ENCODE results near the gene RBBP7. TPM values are rescaled to one million over a fixed set of nuclear protein-coding genes. Genes with fewer than 3 reads are reported as not detected.

Gene RBBP7
- polyA plus RNA-seq, 3 donors: 32.2 to 56.8 (median 52.6) TPM

- Histone ChIP-seq H3K27ac (ENCODE audit: low read depth in 1 of 2, low read length in 2 of 2) (peak overlapping the region in 1 of 2 donors; percentile 67), H3K9me3 (replicated peaks in 1 of 2; ENCODE audit: control insufficient read depth in 1 of 2, insufficient read depth in 1 of 2, low read length in 2 of 2) (no peaks in the 10 kb centered on the region), H4K20me1 (ENCODE audit: insufficient read depth, low read length) (no peaks in the 10 kb centered on the region), H3K4me2 (replicated peaks; ENCODE audit: extremely low read depth, low read length, poor library complexity, severe bottlenecking) (peak overlapping the region; percentile 72), H3K9ac (ENCODE audit: insufficient read depth, low read length, poor library complexity, severe bottlenecking) (peak overlapping the region; percentile 37), H3K36me3 (replicated peaks in 1 of 2; ENCODE audit: control insufficient read depth in 1 of 2, insufficient read depth in 2 of 2, low read length in 2 of 2) (no peaks in the 10 kb centered on the region), H3K4me3 (replicated peaks in 1 of 3; ENCODE audit: low read depth in 2 of 3, low read length in 3 of 3) (peak overlapping the region; percentile 30 to 77 (median 76)), H3K27me3 (ENCODE audit: control insufficient read depth in 2 of 2, insufficient read depth in 2 of 2, low read length in 2 of 2) (no peaks in the 10 kb centered on the region), H3K4me1 (ENCODE audit: control insufficient read depth in 1 of 2, insufficient read depth in 2 of 2, low read length in 2 of 2) (peaks cover 14 to 26% of the 10 kb centered on the region in 2 donors), H3K79me2 (ENCODE audit: insufficient read depth, low read length) (peaks cover 33% of the 10 kb centered on the region), H2AFZ (ENCODE audit: insufficient read depth, low read depth, low read length, poor library complexity, severe bottlenecking) (peak overlapping the region; percentile 48)
- no peak for TF ChIP-seq CTCF (IDR thresholded peaks at IDR 0.05)
- DNase-seq: peak; percentile 32 to 45 (median 36)
- intact Hi-C loops (cut with micrococcal nuclease): no loop called here
- Mint-ChIP-seq H3K36me3 (peaks cover 2 to 10% of the 10 kb centered on the region in 2 donors), H3K27me3 (ENCODE audit: low read depth in 3 of 3) (peaks cover 0 to 5% (median 0%) of the 10 kb centered on the region in 3 donors), H3K9me3 (peaks cover 0 to 6% (median 0%) of the 10 kb centered on the region in 7 donors), H3K4me3 (peak overlapping the region; percentile 57 to 74), H3K4me1 (peaks cover 19% of the 10 kb centered on the region), H3K27ac (peak overlapping the region; percentile 6 to 86 (median 60))
- WGBS (ENCODE audit: insufficient coverage): no CpG with 5 or more reads among the region's 4 CpGs
These were observed 62.1 kb downstream of the RBBP7 start for GRCh38 chrX:16807976-16808542.

- peak overlapping the region; percentile 6 to 86 (median 60) for H3K27ac Mint-ChIP-seq
- Histone ChIP-seq H3K79me2 (ENCODE audit: insufficient read depth, low read length) (peaks cover 38% of the 10 kb centered on the region), H3K4me2 (replicated peaks; ENCODE audit: extremely low read depth, low read length, poor library complexity, severe bottlenecking) (peak overlapping the region; percentile 72), H3K36me3 (replicated peaks in 1 of 2; ENCODE audit: control insufficient read depth in 1 of 2, insufficient read depth in 2 of 2, low read length in 2 of 2) (no peaks in the 10 kb centered on the region), H3K27me3 (ENCODE audit: control insufficient read depth in 2 of 2, insufficient read depth in 2 of 2, low read length in 2 of 2) (no peaks in the 10 kb centered on the region), H3K9ac (ENCODE audit: insufficient read depth, low read length, poor library complexity, severe bottlenecking) (peak overlapping the region; percentile 37), H3K9me3 (replicated peaks in 1 of 2; ENCODE audit: control insufficient read depth in 1 of 2, insufficient read depth in 1 of 2, low read length in 2 of 2) (no peaks in the 10 kb centered on the region), H3K27ac (ENCODE audit: low read depth in 1 of 2, low read length in 2 of 2) (peak overlapping the region in 1 of 2 donors; percentile 67), H3K4me3 (replicated peaks in 1 of 3; ENCODE audit: low read depth in 2 of 3, low read length in 3 of 3) (peak overlapping the region in 2 of 3 experiments; percentile 30 to 77), H4K20me1 (ENCODE audit: insufficient read depth, low read length) (no peaks in the 10 kb centered on the region), H2AFZ (ENCODE audit: insufficient read depth, low read depth, low read length, poor library complexity, severe bottlenecking) (no peak overlapping the region), H3K4me1 (ENCODE audit: control insufficient read depth in 1 of 2, insufficient read depth in 2 of 2, low read length in 2 of 2) (peaks cover 14 to 26% of the 10 kb centered on the region in 2 donors)
- peak; percentile 13 for TF ChIP-seq CTCF (IDR thresholded peaks at IDR 0.05)
- peak in 1 of 3 donors; percentile 29 for DNase-seq
- H3K36me3 Mint-ChIP-seq: peaks cover 0 to 6% of the 10 kb centered on the region in 2 donors
- peaks cover 0 to 8% (median 0%) of the 10 kb centered on the region in 7 donors for H3K9me3 Mint-ChIP-seq
- peaks cover 0 to 5% (median 0%) of the 10 kb centered on the region in 3 donors for H3K27me3 Mint-ChIP-seq (ENCODE audit: low read depth in 3 of 3)
- intact Hi-C loops (cut with micrococcal nuclease): no loop called here
- H3K4me3 Mint-ChIP-seq: peak overlapping the region; percentile 57 to 74
- peaks cover 19% of the 10 kb centered on the region for H3K4me1 Mint-ChIP-seq
These were observed 62.6 kb downstream of the RBBP7 start for GRCh38 chrX:16807548-16807947.
